HG02840 (cell line): ENCODE data around the gene RAB21.
"Not testable (repeated sequence)": the region's sequence is repeated elsewhere in the genome, so short reads cannot be mapped to it uniquely, and the experiment has no call there.

ENCODE experiments used
- ATAC-seq: cut with Tn5 transposase; IDR thresholded peaks from one replicate; pipeline ENCODE4 v1.9.1; 2021; ENCODE audit warnings: mild to moderate bottlenecking, moderate library complexity, moderate number of reproducible peaks; ENCODE audit not compliant: unreplicated experiment, low FRiP score

The RAB21 gene

DNA sequence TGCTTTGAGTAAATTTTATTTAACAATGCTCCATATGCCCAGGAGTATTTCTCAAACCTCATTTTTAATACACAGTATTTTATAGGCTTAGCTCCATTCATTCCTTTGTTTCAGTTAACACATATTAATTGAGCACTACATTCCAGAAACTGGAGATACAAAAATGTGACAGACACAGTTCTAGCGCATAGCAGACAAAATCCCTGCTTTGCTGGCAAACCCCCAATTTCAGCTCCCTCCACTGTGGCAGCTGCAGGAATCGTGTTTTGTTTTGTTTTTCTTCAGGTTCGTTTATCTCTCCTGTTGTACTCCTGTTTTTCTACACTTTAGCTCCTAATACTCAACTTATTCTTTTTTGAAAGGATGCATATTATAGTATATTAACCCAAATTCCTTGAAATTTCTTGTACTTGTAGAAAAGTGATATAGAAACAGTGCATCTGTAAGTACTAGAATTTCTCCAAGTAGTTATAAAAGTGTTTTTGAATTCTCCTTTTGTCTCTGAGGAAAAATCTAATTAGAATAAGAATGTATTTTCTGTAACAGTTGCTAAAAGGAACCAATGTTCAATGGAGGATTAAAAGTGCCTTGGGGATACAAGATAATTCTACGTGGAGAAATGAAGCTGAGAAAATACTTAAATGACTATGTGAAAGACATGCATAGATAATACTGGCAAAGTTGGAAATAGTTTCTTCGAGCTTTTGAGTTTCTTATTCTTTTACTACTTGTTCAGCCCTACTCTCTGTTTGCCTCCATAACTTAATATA lies 6.4 kb upstream of the RAB21 start:
- no peak for ATAC-seq

DNA sequence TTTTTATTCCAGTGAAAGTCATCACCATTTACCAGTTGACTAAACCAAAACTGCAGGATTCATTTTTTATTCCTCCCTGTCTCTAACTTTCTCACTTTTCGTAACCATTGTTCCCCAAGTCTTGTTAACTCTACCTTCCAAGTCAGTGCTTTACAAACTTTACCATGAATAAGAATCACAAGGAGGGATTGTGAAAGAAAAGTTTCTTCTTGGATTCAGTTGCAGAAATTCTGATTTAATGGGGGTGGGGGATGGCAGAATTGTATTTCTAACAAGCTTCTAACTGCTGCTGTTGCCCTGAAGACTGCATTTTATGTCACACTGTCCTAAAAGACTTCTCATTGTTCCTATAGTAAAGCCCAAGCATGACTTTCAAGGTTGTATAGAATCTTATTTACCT lies 5.0 kb upstream of the RAB21 start:
- ATAC-seq, result no peak

DNA sequence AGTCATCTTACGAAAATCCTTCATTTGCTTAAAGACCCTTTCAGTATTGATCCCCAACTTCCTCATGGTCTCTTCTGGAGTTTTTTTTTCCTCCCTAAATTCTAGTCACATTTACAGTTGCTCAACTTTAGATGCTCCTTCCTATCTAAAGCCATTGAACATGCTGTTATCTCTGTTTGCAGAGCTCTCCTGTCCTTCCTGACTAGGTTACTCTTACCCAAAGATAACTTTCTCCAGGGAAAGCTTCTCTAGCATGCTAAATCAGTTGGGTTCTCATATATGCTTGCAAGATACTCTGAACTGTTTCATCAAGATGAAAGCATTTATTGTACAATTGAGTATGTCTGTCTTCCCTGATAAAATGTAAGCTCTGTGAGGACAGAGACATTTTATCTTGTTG lies 1.8 kb upstream of the RAB21 start:
- no peak for ATAC-seq

DNA sequence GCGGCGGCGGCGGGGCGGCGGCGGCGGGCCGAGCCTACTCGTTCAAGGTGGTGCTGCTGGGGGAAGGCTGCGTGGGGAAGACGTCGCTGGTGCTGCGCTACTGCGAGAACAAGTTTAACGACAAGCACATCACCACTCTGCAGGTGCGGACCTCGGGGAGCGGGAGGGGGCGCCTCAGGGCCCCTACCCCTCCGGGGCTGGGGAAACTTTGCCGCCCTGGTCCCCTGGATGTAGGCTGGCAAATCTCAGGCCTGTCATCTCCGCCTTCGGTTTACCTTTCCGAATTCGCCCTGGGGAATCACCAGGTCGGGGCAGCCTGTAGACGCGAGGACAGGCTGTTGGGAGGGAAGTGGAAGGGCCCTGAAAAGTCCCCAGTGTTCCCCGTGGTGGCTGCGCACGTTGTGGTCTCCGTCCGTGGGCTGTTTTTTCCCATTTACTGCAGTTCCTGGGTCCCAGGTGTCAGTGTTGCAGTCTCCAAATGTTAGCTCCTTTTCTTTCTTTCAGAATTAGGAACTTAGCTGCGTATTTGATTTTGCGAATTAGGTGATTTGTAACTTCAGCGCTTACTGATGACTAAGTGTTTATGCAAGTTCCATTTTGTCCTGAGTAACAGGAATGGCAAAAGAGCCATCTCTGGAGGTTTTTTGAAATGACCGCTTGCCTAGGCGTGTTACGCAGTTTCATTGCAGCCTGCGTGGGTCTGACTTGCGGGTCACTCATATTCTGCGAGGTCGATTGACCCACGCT lies 656 bp downstream of the RAB21 start:
- peak; percentile 54 for ATAC-seq

DNA sequence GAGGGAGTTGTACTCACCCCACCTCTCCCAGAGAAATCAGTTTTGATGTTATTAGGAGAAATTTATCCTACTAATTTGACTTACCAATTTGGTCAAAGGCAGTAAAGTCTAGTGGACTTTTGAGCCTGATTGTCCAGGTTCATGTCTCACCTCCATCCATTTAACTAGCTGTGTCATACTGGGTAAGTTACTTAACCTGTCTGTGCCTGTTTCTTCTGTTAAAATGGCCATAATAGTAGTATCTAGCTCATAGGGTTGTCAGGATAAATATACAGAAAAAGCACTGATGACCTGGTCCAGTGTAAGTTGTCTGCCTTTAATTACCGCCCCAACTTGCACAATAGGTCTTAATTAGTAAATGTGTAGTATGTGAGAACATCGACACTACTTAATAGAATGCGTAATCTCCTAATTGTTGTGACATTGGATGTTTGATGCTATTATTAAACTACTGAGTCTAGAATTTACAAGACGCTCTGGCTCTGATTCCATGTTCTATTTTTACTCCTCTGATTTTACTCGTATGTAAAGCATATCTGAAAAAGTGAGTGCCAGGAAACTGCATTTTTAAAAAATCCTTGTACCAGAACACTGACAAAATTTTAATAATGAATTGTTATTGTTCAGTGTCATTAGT lies 1.5 kb downstream of the RAB21 start:
- ATAC-seq, result no peak

DNA sequence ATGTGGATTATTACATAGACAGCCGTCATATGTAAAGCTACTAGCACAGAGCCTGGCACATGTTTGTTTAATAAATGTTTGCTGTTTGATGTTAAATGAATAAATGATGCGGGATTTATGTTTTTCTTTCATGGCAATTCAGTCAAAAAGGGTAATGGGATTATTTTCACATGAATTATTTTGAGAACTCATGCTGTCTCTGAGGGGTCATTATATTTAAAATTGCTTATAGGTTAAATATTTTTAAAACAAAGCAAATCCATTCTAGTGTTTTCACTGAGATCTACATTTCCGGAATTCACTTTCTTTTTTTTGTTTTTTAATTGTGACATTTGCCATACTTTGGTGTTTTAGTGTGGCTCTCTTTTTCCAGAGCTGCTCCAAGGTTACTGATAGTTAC lies 5.3 kb downstream of the RAB21 start:
- ATAC-seq, result no peak

DNA sequence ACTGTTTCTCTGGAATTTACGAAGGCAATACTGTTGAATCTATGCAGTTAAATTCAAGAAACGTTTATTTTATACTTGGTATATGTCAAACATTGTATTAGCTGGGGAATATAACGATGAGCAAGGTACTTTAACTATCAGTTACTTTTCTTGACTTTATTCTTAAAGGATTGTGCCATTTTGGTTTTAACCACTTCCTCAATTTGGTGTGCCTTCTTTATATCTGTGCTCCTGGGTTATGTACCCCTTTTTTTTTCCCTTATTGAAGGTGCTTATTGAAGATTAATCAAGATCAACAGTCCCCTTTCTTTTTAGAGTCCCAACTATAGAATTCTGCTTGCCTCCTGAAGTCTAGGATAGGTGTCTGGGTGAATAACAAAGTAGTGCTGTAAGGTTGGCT lies 5.8 kb downstream of the RAB21 start:
- ATAC-seq, result no peak

DNA sequence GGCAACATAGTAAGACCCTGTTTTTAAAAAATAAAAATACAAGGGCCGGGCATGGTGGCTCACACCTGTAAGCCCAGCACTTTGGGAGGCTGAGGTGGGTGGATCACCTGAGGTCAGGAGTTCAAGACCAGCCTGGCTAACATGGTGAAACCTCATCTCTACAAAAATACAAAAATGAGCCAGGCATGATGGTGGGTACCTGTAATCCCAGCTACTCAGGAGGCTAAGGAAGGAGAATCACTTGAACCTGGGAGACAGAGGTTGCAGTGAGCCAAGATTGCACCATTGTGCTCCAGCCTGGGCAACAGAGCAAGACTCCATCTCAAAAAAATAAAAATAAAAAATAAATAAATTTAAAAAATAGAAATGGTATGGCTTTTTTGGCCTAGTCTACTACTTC lies 6.7 kb downstream of the RAB21 start:
- ATAC-seq, result not testable (repeated sequence)

DNA sequence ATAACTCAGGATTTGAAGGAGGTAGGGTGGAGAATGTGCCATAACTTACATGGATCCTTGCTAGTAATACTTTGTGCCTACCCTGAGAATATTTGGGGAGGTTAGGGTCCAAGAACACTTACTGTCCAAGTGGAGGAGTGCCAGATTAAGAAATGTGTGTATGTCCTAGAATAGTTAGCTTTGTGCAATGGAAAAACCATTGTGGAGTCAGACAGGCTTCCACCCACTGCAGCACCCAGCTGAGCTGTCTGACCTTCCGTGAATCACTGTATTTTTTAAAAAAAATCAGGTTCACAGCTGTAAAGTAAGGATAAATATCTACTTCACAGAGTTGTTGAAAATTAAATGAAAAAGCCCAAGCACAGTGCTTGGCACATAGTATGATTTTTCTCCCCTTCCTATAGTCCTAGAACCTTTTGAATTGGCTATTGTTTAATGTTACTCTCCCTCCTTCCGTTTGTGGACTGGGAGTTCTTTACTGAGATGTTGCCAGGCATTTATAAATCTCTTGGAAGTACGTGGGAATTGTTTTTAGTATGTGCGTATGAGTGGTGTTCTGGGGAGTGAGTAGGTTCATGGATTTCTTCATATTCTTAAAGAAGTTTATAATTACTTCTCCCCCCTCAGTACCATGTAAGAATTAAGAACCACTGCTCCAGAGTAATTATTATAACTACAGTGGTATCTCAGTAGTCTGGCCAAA lies 9.2 kb downstream of the RAB21 start:
- no peak for ATAC-seq

DNA sequence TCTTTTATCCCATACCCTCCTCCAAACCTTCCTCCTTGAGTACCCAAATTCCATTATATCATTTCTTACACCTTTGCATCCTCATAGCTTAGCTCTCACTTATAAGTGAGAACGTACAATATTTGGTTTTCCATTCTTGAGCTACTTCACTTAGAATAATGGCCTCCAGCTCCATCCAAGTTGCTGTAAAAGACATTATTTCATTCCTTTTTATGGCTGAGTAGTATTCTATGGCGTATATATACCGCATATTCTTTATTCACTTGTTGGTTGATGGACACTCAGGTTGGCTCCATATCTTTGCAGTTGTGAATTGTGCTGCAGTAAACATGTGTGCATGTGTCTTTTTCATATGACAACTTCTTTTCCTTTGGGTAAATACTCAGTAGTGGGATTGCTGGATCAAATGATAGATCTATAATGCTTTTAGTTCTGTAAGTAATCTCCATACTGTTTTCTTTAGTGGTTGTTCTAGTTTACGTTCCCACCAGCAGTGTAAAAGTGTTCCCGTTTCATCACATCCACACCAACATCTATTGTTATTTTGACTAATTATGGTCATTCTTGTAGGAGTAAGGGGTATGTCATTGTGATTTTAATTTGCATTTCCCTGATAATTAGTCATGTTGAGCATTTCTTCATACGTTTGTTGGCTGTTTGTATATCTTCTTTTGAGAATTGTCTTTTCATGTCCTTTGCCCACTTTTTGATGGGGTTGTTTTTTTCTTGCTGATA lies 10.1 kb downstream of the RAB21 start:
- ATAC-seq, result no peak

DNA sequence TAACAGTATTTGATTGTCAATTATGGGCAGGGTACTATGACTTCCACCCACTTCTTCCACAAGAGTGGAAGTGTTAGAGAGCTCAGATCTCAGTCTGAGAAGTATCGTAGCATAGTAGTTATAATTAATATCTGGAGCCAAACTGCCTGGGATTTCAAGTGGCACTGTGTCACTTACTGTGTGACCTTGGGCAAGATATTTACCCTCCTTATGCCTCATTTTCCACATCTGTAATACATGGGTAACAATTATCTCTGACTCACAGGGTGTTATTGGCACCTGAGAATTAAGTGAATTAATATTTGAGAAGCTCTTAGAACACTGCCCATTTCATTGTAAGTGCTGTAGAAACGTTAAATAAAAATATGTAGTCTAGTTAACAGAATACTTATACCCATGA lies 11.5 kb downstream of the RAB21 start:
- ATAC-seq, result no peak

DNA sequence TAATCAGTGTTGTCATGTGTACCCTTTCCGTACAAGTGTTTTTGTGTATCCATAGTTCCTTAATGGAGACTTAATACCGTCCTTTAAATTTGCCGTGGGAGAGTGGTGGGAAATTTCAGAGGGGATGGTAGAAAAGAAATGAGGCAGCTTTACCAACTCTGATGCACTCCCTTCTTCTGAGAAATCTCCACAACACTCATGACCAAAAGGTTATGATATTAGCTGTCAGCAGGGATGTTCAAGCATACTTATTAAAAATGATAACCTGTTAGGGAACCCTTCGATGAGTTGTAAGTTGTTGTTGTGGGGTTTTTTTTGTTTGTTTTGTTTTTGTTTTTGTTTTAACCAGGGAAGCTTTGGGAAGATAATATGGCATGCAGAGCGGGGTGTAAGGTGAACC lies 12.5 kb downstream of the RAB21 start:
- no peak for ATAC-seq

DNA sequence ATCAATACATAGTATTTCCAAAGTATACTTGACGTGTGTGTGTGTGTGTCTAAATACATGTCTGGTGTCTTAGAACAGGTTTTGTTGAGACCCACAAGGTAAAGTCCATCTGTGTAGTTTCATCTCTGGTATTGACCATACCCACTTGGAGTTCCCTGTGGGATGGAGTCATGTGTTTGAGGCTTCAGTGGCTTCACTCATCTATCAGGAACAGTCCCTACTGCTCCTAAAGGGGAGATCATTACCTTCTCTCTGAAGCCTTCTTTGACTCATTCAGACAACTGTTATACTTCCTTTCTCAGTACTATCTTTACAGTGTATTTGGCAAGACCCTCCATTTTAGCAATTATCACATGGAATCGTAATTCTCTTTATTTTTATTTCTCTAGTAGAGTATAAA lies 14.2 kb downstream of the RAB21 start:
- no peak for ATAC-seq

DNA sequence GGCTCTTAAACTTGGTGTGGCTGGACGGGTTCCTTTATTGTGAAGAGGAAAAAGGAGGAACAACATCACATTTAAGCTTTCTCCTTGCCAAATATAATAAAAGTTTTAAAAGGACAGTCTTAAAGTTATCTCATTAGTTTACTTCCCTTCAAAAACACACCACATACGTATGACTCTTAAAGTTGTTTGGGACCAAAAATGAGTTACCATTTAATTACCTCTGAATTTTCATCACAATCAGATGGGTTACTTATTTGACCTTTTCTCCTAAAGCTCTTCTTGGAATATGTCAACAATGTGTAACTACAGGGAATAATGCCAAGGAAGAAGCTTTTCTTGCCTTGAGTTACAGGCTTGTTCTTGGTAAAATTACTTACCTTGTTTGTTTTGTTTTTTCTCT lies 16.4 kb downstream of the RAB21 start:
- ATAC-seq, result no peak

DNA sequence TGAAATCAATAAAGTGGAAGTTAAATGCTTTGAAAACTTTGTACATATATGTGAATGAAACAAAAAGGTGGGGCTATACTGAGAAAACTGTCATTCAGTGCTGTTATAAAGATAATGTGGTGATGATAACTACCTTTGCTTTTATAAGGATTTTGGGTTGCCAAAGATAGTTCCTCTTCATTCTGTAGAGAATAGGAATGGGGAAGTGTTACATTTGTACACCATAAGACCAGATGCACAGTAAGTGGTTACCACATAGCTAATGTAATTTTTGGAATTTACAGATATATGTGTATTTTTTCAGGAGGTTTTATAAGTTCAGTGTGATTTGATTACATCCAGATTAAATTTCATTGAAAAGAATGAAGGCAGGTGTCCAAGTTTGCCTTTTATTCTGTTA lies 18.1 kb downstream of the RAB21 start:
- no peak for ATAC-seq

DNA sequence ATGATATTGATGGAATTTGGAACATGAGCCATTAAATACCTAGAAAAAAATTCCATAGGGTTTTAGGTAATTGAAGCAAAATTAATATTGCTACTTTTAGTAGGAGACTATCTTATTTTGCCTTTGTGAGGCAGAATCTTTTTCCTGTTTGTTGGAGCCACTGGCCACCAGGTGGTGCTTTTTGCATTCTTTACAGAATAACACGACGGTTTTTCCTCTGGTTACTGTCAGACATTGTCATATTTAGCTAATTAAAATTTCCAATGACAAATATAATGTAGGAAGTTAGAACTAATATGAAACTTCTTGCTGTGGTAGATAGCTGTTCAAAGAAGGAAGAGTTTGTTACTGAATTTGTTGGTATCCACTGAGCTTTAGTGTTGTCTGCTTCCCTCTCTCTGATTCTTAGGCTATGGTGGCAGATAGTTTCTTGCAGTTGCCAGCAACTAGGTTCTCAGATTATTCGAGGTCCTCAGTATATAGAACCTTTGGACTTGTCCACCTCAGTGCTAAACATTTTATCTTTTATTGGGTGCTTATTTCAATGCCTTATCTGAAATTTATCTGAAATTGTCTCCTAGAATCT lies 25.7 kb downstream of the RAB21 start:
- ATAC-seq, result no peak

DNA sequence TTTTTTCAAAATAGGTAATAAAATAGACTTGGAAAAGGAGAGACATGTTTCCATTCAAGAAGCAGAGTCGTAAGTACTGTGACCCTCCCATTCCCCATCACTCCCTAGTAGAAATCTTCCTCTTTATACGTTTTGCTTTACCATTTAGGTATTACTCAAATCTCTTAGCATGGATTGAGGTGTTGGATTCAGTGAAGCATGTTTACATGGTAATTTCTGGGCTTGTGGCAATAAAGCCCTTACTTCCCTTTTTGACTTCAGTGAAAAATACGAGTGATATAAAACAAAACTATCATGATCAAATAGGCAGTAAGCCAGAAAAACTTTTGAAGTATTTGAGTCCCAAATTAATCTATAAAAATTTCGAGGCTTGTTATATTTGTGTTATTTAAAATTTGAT lies 27.4 kb downstream of the RAB21 start:
- peak; percentile 54 for ATAC-seq

DNA sequence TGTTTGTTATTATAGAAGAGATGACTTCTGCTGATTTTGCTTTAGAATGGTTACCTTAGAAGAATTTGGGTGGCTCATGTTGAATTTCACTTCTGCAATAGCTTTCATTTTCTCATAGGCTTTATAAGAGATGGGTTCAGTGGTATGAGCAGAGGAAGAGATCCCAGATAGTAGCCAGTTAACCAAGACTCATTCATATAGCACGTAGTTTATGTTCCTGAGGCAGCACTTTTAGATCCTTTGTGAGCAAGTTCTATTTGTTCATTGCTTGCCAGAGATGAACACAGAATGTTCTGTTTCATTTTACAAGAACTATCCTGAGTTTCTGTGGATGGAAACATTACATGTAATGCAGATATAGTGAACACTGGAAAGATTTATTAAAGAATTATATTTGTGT lies 32.2 kb downstream of the RAB21 start:
- ATAC-seq, result no peak

DNA sequence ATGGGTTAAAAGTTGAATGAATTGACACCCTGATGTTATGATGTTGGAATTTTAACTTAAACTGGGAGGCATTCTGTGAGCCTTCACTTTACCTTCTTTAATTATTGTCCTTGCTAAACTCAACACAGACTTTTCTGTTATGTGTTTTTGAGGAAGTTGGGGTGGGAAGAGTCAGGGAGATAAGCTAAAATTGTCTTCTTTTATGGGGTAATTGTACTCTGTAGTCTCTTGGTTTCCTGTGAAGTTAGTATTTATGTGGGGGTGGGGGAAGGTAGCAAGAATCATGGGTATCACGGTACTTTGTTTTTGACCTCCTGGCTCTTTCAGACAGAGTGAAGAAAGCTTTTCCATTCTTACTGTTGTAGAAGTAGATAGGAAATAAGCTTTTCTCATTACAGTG lies 32.9 kb downstream of the RAB21 start:
- ATAC-seq, result no peak

DNA sequence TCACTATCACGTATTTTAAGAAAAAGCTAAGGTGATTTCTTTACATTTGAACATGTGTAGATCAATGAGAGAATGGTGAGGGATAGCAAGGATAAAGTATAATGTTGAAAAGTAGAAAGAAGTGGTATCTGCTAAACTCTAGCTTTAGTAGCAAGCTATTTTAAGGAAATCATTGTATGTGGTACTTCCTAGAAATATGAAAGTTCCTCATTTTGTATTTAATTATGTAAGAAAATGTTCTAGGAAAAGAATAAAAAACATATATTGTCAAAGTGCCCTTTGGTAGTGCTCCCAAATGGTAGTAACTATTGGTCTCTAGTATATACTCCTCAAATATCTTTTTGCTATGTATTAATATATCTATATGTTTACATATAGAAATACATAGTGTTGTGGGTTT lies 35.7 kb downstream of the RAB21 start:
- no peak for ATAC-seq
